MM.1S (cell line): ENCODE data around the gene PPHLN1.

Experiments
- DNase-seq: peaks from one replicate; pipeline ENCODE4 v3.0.0-alpha.2; 2015
- H2AFZ ChIP-seq: fragments of 300-600 bp; sonication (generic); 2 replicates; pipeline ENCODE4 v1.6.0; 2016; ENCODE audit warnings: antibody characterized with exemption, low read length
- H3F3A ChIP-seq: fragments of 300-600 bp; sonication (generic); 2 replicates; pipeline ENCODE4 v1.6.1; 2016; ENCODE audit warnings: mild to moderate bottlenecking, antibody characterized with exemption, low read length, moderate library complexity, mixed read lengths; ENCODE audit not compliant: insufficient read depth
- H3K27ac ChIP-seq: fragments of 300-600 bp; sonication (generic); 2 replicates; pipeline ENCODE4 v1.5.1; 2016; ENCODE audit warnings: mild to moderate bottlenecking, low read length
- H3K27me3 ChIP-seq: fragments of 300-600 bp; sonication (generic); replicated peaks from 2 replicates; pipeline ENCODE4 v1.6.0; 2016; ENCODE audit warnings: low read length; ENCODE audit not compliant: insufficient read depth
- H3K36me3 ChIP-seq: fragments of 300-600 bp; sonication (generic); replicated peaks from 2 replicates; pipeline ENCODE4 v1.6.1; 2016; ENCODE audit warnings: mild to moderate bottlenecking, low read length, mixed read lengths; ENCODE audit not compliant: insufficient read depth
- H3K4me1 ChIP-seq: fragments of 300-600 bp; sonication (generic); 2 replicates; pipeline ENCODE4 v1.6.1; 2016; ENCODE audit warnings: low read length, mixed read lengths
- H3K4me2 ChIP-seq: fragments of 300-600 bp; sonication (generic); 2 replicates; pipeline ENCODE4 v1.6.0; 2016; ENCODE audit warnings: low read depth, low read length
- H3K4me3 ChIP-seq: fragments of 300-600 bp; sonication (generic); 2 replicates; pipeline ENCODE4 v1.5.1; 2016; ENCODE audit warnings: low read length, mixed read lengths
- H3K79me2 ChIP-seq: fragments of 300-600 bp; sonication (generic); 2 replicates; pipeline ENCODE4 v1.6.1; 2016; ENCODE audit warnings: mixed run types, low read length, mixed read lengths
- H3K9ac ChIP-seq: fragments of 300-600 bp; sonication (generic); 2 replicates; pipeline ENCODE4 v1.6.1; 2016; ENCODE audit warnings: low read length, mixed read lengths
- H3K9me2 ChIP-seq: fragments of 300-600 bp; sonication (generic); replicated peaks from 2 replicates; pipeline ENCODE4 v1.6.1; 2016; ENCODE audit warnings: mild to moderate bottlenecking, low read length, mixed read lengths; ENCODE audit not compliant: insufficient read depth
- H3K9me3 ChIP-seq: fragments of 300-600 bp; sonication (generic); replicated peaks from 2 replicates; pipeline ENCODE4 v1.6.1; 2016; ENCODE audit warnings: mild to moderate bottlenecking, low read length, mixed read lengths; ENCODE audit not compliant: insufficient read depth
- H4K20me1 ChIP-seq: fragments of 300-600 bp; sonication (generic); 2 replicates; pipeline ENCODE4 v1.6.1; 2016; ENCODE audit warnings: mild to moderate bottlenecking, low read length, moderate library complexity, mixed read lengths; ENCODE audit not compliant: insufficient read depth
- CTCF ChIP-seq: fragments of 300-600 bp; sonication (generic); IDR thresholded peaks from 2 replicates; pipeline ENCODE4 v1.5.1; 2016; ENCODE audit warnings: antibody characterized with exemption, low read length, mixed read lengths
- EZH2 ChIP-seq: fragments of 300-600 bp; sonication (generic); optimal IDR thresholded peaks from 2 replicates; pipeline ENCODE3; 2017; ENCODE audit warnings: low read depth, mild to moderate bottlenecking, antibody characterized with exemption, low read length, mixed read lengths
- EZH2phosphoT487 ChIP-seq: fragments of 300-600 bp; sonication (generic); IDR thresholded peaks from 2 replicates; pipeline ENCODE4 v1.6.1; 2018; ENCODE audit warnings: antibody characterized with exemption, low read length

PPHLN1 gene

GRCh38 chr12:42475106-42475505 lies 149.1 kb downstream of the PPHLN1 start:
- Histone ChIP-seq H4K20me1 (no peaks in the 10 kb centered on the region), H2AFZ (no peak overlapping the region), H3K9me2 (no peaks in the 10 kb centered on the region), H3K9ac (no peak overlapping the region), H3K27ac (no peak overlapping the region), H3K79me2 (no peaks in the 10 kb centered on the region), H3K4me1 (peaks cover 4% of the 10 kb centered on the region), H3K4me3 (no peak overlapping the region), H3K4me2 (no peak overlapping the region), H3K36me3 (no peaks in the 10 kb centered on the region), H3K27me3 (no peaks in the 10 kb centered on the region), H3K9me3 (no peaks in the 10 kb centered on the region), H3F3A (peaks cover under 1% of the 10 kb centered on the region; the same call in 1 of the 2 replicates)
- DNase-seq = no peak
- no peak for TF ChIP-seq EZH2phosphoT487
- TF ChIP-seq CTCF = no peak
- TF ChIP-seq EZH2 = no peak

- Histone ChIP-seq H3K27me3 (no peaks in the 10 kb centered on the region), H3K79me2 (no peaks in the 10 kb centered on the region), H3K9ac (no peak overlapping the region), H3K4me1 (no peaks in the 10 kb centered on the region), H3K9me3 (no peaks in the 10 kb centered on the region), H3K9me2 (no peaks in the 10 kb centered on the region), H3F3A (no peaks in the 10 kb centered on the region), H3K36me3 (no peaks in the 10 kb centered on the region), H3K4me2 (no peak overlapping the region), H2AFZ (no peak overlapping the region), H3K4me3 (no peak overlapping the region), H3K27ac (no peak overlapping the region), H4K20me1 (no peaks in the 10 kb centered on the region)
- TF ChIP-seq EZH2phosphoT487 (no peak), EZH2 (no peak), CTCF (no peak)
- DNase-seq = no peak
Observed at GRCh38 chr12:42477941-42478340, 152.0 kb downstream of the PPHLN1 start.

GRCh38 chr12:42481368-42481767 lies 155.4 kb downstream of the PPHLN1 start:
- Histone ChIP-seq H3K27me3 (no peaks in the 10 kb centered on the region), H3K27ac (no peak overlapping the region), H3K4me3 (no peak overlapping the region), H4K20me1 (no peaks in the 10 kb centered on the region), H3K9me2 (no peaks in the 10 kb centered on the region), H3F3A (peaks cover 6% of the 10 kb centered on the region), H3K79me2 (no peaks in the 10 kb centered on the region), H3K9ac (no peak overlapping the region), H3K36me3 (no peaks in the 10 kb centered on the region), H3K9me3 (no peaks in the 10 kb centered on the region), H3K4me1 (peaks cover 9% of the 10 kb centered on the region; the same call in 1 of the 2 replicates), H2AFZ (no peak overlapping the region), H3K4me2 (no peak overlapping the region)
- no peak for DNase-seq
- TF ChIP-seq EZH2 (no peak), EZH2phosphoT487 (no peak), CTCF (no peak)
